Liver (tissue), 9 donors: Measurements from ENCODE around the gene HIP1. TPM values are rescaled to one million over a fixed set of nuclear protein-coding genes. Genes with fewer than 3 reads are reported as not detected.
"Not testable (repeated sequence)": the region's sequence is repeated elsewhere in the genome, so short reads cannot be mapped to it uniquely, and the experiment has no call there.

Experiments used
- DNase-seq: peaks from one replicate; pipeline ENCODE4 v3.0.0-alpha.2; 2017; ENCODE audit warnings: low spot score
- H3K27ac ChIP-seq, 2 donors: one replicate each; pipeline ENCODE4 v1.7.0; 2013; ENCODE audit warnings: inconsistent platforms in 2 of 2, low read length in 2 of 2, control low read depth in 1 of 2, low read depth in 1 of 2, mild to moderate bottlenecking in 1 of 2
- H3K27me3 ChIP-seq, 4 donors: one replicate each; pipeline versions ENCODE4 v1.6.1 to v1.7.0; 2013; ENCODE audit warnings: low read length in 3 of 4, inconsistent platforms in 1 of 4, mild to moderate bottlenecking in 1 of 4, moderate library complexity in 1 of 4; ENCODE audit not compliant: control insufficient read depth in 4 of 4, insufficient read depth in 4 of 4
- H3K36me3 ChIP-seq, 4 donors: one replicate each; pipeline versions ENCODE4 v1.6.1 to v1.7.0; 2013; ENCODE audit warnings: low read length in 3 of 4, mild to moderate bottlenecking in 3 of 4, low read depth in 1 of 4, moderate library complexity in 1 of 4; ENCODE audit not compliant: control insufficient read depth in 4 of 4, insufficient read depth in 3 of 4
- H3K4me1 ChIP-seq, 4 donors: one replicate each; pipeline versions ENCODE4 v1.6.1 to v1.7.0; 2013; ENCODE audit warnings: low read length in 3 of 4, mild to moderate bottlenecking in 3 of 4, moderate library complexity in 1 of 4; ENCODE audit not compliant: control insufficient read depth in 4 of 4, insufficient read depth in 4 of 4
- H3K4me3 ChIP-seq, 3 donors: one replicate each; pipeline versions ENCODE4 v1.6.1 to v1.7.0; 2013; ENCODE audit warnings: low read length in 3 of 3, control low read depth in 1 of 3, low read depth in 1 of 3, mild to moderate bottlenecking in 1 of 3
- H3K9ac ChIP-seq, 2 donors: one replicate each; pipeline ENCODE4 v1.7.0; 2013; ENCODE audit warnings: low read length in 2 of 2, mild to moderate bottlenecking in 2 of 2, moderate library complexity in 2 of 2, control low read depth in 1 of 2, low read depth in 1 of 2
- H3K9me3 ChIP-seq, 4 donors: one replicate each; pipeline versions ENCODE4 v1.6.1 to v1.7.0; 2013; ENCODE audit warnings: low read length in 3 of 4; ENCODE audit not compliant: control insufficient read depth in 4 of 4
- ATF3 ChIP-seq: IDR thresholded peaks from 2 replicates; pipeline ENCODE4 v1.6.1; 2016; ENCODE audit warnings: antibody characterized with exemption
- GABPA ChIP-seq, 2 donors: IDR thresholded peaks in 1 of 2; conservative IDR thresholded peaks in 1 of 2; 2 replicates each; pipeline ENCODE4 v1.6.1; 2016; ENCODE audit warnings: antibody characterized with exemption in 2 of 2, mild to moderate bottlenecking in 1 of 2, moderate library complexity in 1 of 2
- JUND ChIP-seq, 2 donors: IDR thresholded peaks; 2 replicates each; pipeline ENCODE4 v1.6.1; 2016; ENCODE audit warnings: antibody characterized with exemption in 2 of 2
- NR2F2 ChIP-seq: IDR thresholded peaks from 2 replicates; pipeline ENCODE4 v1.6.1; 2016; ENCODE audit warnings: antibody characterized with exemption
- RAD21 ChIP-seq, 2 donors: IDR thresholded peaks; 2 replicates each; pipeline ENCODE4 v1.6.1; 2016; ENCODE audit warnings: antibody characterized with exemption in 2 of 2, mild to moderate bottlenecking in 2 of 2
- RXRA ChIP-seq, 2 donors: IDR thresholded peaks; 2 replicates each; pipeline ENCODE4 v1.6.1; 2017 to 2018; ENCODE audit warnings: antibody characterized with exemption in 2 of 2, mild to moderate bottlenecking in 1 of 2
- TAF1 ChIP-seq: conservative IDR thresholded peaks from 2 replicates; pipeline ENCODE4 v1.6.1; 2016; ENCODE audit warnings: antibody characterized with exemption, mild to moderate bottlenecking
- ZBTB33 ChIP-seq: IDR thresholded peaks from 2 replicates; pipeline ENCODE4 v1.6.1; 2016; ENCODE audit warnings: antibody characterized with exemption
- WGBS: extraction: QIAGEN DNeasy Blood & Tissue Kit; methylation state at CpG from one replicate; pipeline ENCODE4 v1.1.7; 2013; 5-methylcytosine and 5-hydroxymethylcytosine counted together
- polyA plus RNA-seq, 2 donors: library from polyadenylated mRNA; stranded (reverse) in 1 of 2; unstranded in 1 of 2; fragments of 200-250 nt in 1 of 2; fragments of >200 nt in 1 of 2; fragmentation: Nextera tagmentation in 1 of 2; extraction: Ambion mirVana in 1 of 2; gene quantifications; one replicate each; pipeline versions ENCODE4 v1.2.1 to v1.2.3, GENCODE V29; 2013 to 2015
- total RNA-seq, 2 donors: library from RNA; depleted of rRNA; stranded (reverse); fragments of >200 nt; gene quantifications; one replicate each; pipeline ENCODE4 v1.2.3, GENCODE V29; 2014
- donor health status: healthy.
- donor health status: healthy.
- donor health status: healthy.
- donor health status: healthy.
- donor health status: healthy.

HIP1 gene
- total and polyA plus RNA-seq, 4 donors: 3.8 to 13.6 (median 7.8) TPM

- Histone ChIP-seq H3K9ac (no peak overlapping the region), H3K4me1 (peaks cover 0 to 3% (median 0%) of the 10 kb centered on the region in 4 donors), H3K36me3 (no peaks in the 10 kb centered on the region), H3K9me3 (no peaks in the 10 kb centered on the region), H3K27ac (no peak overlapping the region), H3K27me3 (no peaks in the 10 kb centered on the region), H3K4me3 (no peak overlapping the region)
- TF ChIP-seq RXRA (IDR thresholded peaks at IDR 0.05) (no peak), RAD21 (IDR thresholded peaks at IDR 0.05) (peak in 1 of 2 donors; percentile 49), JUND (IDR thresholded peaks at IDR 0.05) (no peak), ATF3 (no peak), ZBTB33 (no peak), TAF1 (no peak), NR2F2 (no peak), GABPA (IDR thresholded peaks at IDR 0.05 in 1 of 2, conservative IDR thresholded peaks at IDR 0.05 in 1 of 2) (no peak)
- DNase-seq: no peak
- 73% methylated on average over 12 of the region's 12 CpGs for WGBS
Measured at GRCh38 chr7:75776295-75776971, 37.7 kb upstream of the HIP1 start.

GRCh38 chr7:75773958-75774357 lies 35.2 kb upstream of the HIP1 start:
- not testable (repeated sequence) for H3K36me3 ChIP-seq, H3K9ac ChIP-seq, H3K9me3 ChIP-seq, DNase-seq, H3K27ac ChIP-seq, H3K4me3 ChIP-seq, H3K27me3 ChIP-seq, H3K4me1 ChIP-seq
- WGBS: 96% methylated on average over 6 of the region's 6 CpGs

GRCh38 chr7:75772081-75773077 lies 33.6 kb upstream of the HIP1 start, which contains the start of gene CCL26:
Gene CCL26 (minus strand): TSS chr7:75772211. CDS start chr7:75772176, 35 bp downstream.
- Histone ChIP-seq H3K36me3 (no peaks in the 10 kb centered on the region), H3K27ac (no peak within 1 kb of the TSS), H3K4me3 (no peak within 1 kb of the TSS), H3K27me3 (no peaks in the 10 kb centered on the region), H3K4me1 (peaks cover 0 to 2% (median 0%) of the 10 kb centered on the region in 4 donors), H3K9me3 (no peaks in the 10 kb centered on the region), H3K9ac (no peak within 1 kb of the TSS)
- WGBS: 75% methylated on average over 9 of the region's 9 CpGs
- TF ChIP-seq ATF3 (no peak), NR2F2 (peak; percentile 22), RAD21 (IDR thresholded peaks at IDR 0.05) (no peak)
- no peak for DNase-seq
